Activated T-cell treated with anti-CD3 and anti-CD28 coated beads, Interleukin-2, amount 50 U/mL, for 4 hours (primary cell): ENCODE results near the gene CEP85L. TPM values are rescaled to one million over a fixed set of nuclear protein-coding genes. Genes with fewer than 3 reads are reported as not detected.
"Not testable (repeated sequence)": the region's sequence is repeated elsewhere in the genome, so short reads cannot be mapped to it uniquely, and the experiment has no call there.

Experiments used
- ATAC-seq, 2 donors: fragments of 200-7000 bp; cut with Tn5 transposase; one replicate each; pipeline ENCODE4 v1.10.0; 2021
- DNase-seq: peaks from one replicate; pipeline ENCODE4 v3.0.0-alpha.2; 2020
- H3K27me3 Mint-ChIP-seq: one replicate; pipeline ENCODE4 v1.8.0; 2021; ENCODE audit warnings: low read depth, mixed read lengths
- H3K36me3 Mint-ChIP-seq: one replicate; pipeline ENCODE4 v1.8.0; 2022; ENCODE audit warnings: mixed read lengths; ENCODE audit not compliant: insufficient read depth
- H3K4me1 Mint-ChIP-seq: one replicate; pipeline ENCODE4 v1.8.0; 2021; ENCODE audit warnings: low read depth, mixed read lengths
- H3K4me3 Mint-ChIP-seq: one replicate; pipeline ENCODE4 v1.8.0; 2021; ENCODE audit warnings: mild to moderate bottlenecking, moderate library complexity, mixed read lengths
- H3K9me3 Mint-ChIP-seq: one replicate; pipeline ENCODE4 v1.8.0; 2021; ENCODE audit warnings: mixed read lengths
- total RNA-seq, 3 donors: library from RNA; stranded (reverse); gene quantifications; one replicate each; pipeline ENCODE4 v1.2.1, GENCODE V29; 2021

Gene CEP85L
- total RNA-seq, 3 donors from 2014 or later = 23.1 to 27.9 (median 26.8) TPM

DNA sequence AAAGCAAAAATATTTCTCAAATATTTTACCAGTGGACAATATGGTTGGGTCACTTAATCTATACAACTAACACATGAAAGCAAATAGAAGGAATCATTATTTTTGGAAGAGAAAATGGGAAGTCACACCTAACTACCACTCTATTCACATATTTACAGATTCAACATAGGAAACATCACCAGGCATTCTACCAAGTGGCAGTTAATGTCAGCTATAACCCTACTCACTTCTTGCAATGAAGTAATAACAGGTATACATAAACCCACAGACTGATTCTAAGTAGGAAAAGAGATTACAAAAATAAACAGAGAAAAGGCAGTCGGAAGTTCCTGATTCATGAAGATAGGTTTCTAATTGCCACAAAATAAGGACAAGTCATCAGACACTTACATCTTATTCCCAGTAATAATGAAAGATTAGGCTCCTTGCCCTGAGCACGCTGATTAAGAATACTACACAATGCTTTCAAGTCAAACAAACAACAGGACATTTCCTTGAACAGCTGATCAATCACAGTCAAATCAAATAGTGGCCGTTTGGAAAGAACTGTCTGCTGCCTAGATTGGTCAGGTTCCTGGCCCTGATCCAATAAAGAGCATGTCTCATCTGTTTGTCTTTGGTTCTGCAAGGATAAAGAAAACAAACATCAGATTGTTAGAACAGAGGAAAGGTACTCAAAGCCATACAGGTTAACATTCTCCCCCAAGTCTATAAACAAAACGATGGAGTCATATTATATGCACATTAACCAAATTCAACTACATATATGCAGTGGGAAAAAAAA, 182.5 kb downstream of the CEP85L start:
- Mint-ChIP-seq H3K27me3 (no peaks in the 10 kb centered on the region), H3K4me3 (no peak overlapping the region), H3K36me3 (peaks cover 61% of the 10 kb centered on the region), H3K4me1 (no peaks in the 10 kb centered on the region), H3K9me3 (no peaks in the 10 kb centered on the region)
- DNase-seq (no peak), ATAC-seq (no peak)

DNA sequence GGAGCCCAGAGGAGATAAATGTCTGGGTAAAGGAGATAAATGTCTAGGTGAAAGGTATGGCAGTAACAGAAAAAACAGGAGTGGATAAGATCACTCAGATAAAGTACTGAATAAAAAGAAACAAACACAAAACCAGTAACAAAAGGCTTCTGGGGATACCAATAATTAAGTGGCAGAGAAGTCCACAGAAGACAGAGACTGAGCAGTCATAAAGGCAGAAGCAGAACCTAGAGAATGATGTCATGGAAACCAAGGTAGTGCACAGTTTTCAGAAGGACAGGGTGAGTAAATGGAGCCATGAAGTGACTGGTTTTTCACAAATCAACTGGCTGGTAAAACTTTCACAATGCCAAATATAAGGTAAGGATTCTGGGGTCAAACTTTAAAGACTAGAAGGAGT, 184.2 kb downstream of the CEP85L start:
- Mint-ChIP-seq H3K36me3 (peaks cover 60% of the 10 kb centered on the region), H3K4me1 (no peaks in the 10 kb centered on the region), H3K9me3 (no peaks in the 10 kb centered on the region), H3K4me3 (no peak overlapping the region), H3K27me3 (no peaks in the 10 kb centered on the region)
- DNase-seq (no peak), ATAC-seq (no peak)

DNA sequence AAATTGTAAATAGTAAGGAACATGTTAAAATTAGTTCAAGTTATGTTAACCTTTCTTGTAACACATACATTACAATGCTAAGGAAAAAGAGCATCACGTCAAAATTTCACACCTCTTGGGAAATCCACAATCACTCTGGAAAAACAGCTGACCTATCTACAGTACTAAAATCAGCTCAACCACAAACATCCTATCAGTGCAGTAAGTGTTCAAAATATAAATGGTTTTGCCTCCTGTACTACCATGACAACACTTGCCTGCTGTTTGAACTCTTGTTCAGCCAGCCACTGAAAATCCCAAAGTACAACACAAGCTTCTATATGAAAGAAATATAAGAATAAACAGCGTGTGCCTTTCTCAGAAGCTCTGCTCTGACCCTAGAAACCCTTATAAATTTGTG, 186.8 kb downstream of the CEP85L start:
- no peak for ATAC-seq
- peaks cover 53% of the 10 kb centered on the region for H3K36me3 Mint-ChIP-seq
- H3K9me3 Mint-ChIP-seq = no peaks in the 10 kb centered on the region
- no peak for DNase-seq
- no peaks in the 10 kb centered on the region for H3K27me3 Mint-ChIP-seq
- H3K4me3 Mint-ChIP-seq = no peak overlapping the region
- H3K4me1 Mint-ChIP-seq = no peaks in the 10 kb centered on the region

DNA sequence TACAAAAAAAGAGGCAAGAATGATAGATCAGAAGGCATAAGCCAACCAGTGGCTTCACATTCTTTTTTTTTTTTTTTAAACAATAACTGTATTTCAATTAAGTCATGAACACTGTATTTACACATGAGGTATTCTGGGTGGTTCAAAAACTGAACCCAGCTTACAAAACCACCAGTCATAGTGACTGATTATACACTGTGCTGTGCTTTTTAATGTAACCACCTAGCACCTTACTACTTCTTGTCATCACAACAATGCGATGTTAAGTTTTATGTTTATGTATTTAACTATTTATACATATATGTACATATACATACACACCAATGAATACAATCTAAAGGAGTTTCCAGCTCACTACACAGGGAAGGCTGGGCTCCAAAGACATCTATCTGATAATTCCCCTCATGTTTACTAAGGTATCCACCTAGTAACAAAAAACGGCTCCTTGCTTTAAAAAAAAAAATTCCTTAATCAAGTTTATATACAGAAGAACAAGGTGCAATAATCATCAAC, 190.4 kb downstream of the CEP85L start:
- Mint-ChIP-seq H3K4me3 (no peak overlapping the region), H3K36me3 (peaks cover 24% of the 10 kb centered on the region), H3K4me1 (no peaks in the 10 kb centered on the region), H3K9me3 (peaks cover 6% of the 10 kb centered on the region), H3K27me3 (no peaks in the 10 kb centered on the region)
- DNase-seq (no peak), ATAC-seq (no peak)

DNA sequence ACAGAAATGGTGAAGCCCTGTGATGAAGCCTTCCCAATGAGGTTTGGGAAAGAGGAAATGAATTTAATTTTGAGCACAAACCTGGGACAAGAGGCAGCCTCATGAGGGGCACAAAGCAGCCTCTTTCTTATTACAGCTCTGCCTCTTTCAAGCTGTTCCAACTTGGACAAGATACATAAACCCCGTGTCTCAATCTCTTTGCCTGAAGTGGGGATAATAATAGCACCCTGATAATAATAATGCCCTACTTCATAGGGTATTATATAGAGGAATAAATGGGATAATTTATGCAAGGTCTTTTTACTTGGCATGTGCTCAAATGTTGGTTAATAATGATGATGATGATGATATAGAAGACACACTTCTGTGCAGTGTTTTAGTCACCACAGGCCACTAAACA, 194.4 kb downstream of the CEP85L start:
- Mint-ChIP-seq H3K9me3 (peaks cover 26% of the 10 kb centered on the region), H3K4me1 (no peaks in the 10 kb centered on the region), H3K27me3 (no peaks in the 10 kb centered on the region), H3K4me3 (no peak overlapping the region), H3K36me3 (peaks cover 4% of the 10 kb centered on the region)
- DNase-seq (no peak), ATAC-seq (no peak)

DNA sequence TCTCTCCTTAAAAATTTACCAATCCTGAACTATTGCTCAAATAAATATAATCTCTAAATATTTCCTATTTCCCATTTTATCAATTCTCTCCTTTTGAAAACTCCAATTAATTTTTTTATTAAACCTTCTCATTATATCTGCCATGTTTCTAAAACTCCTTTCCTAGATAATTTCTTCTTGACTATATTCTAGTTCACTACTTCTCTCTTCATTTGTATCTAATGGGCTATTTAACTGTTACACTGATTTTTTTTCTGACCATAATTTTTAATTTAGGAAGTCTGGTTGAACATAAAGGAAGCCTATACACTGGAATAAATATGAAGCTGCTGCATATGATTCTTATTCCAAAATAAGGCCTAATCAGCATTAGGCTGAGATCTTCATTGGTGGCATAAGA, 199.6 kb downstream of the CEP85L start:
- no peaks in the 10 kb centered on the region for H3K27me3 Mint-ChIP-seq
- no peak overlapping the region for H3K4me3 Mint-ChIP-seq
- ATAC-seq (no peak), DNase-seq (no peak)
- H3K4me1 Mint-ChIP-seq = no peaks in the 10 kb centered on the region
- peaks cover 5% of the 10 kb centered on the region for H3K36me3 Mint-ChIP-seq
- peaks cover 50% of the 10 kb centered on the region for H3K9me3 Mint-ChIP-seq

DNA sequence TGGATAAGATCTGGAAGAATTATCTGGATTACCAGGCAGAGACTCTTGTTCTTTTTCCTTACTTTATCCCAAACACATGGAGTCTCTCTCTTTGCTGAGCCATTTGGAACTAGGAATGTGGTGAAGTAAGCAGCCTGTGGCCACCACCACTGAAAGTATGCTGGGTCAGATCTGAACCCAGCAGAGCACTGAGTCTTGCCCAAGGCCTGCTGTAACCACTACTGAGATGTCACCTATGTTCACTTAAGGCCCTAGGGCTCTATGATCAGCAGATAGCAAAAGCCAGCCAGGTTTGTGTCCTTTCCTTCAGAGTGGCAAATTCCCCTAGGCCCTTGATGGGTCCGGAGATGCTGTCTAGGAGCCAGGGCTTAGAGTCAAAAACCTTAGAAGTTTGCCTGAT, 206.6 kb downstream of the CEP85L start:
- Mint-ChIP-seq H3K4me3 (no peak overlapping the region), H3K4me1 (no peaks in the 10 kb centered on the region), H3K36me3 (peaks cover 22% of the 10 kb centered on the region), H3K9me3 (peaks cover 48% of the 10 kb centered on the region), H3K27me3 (no peaks in the 10 kb centered on the region)
- DNase-seq (no peak), ATAC-seq (no peak)

DNA sequence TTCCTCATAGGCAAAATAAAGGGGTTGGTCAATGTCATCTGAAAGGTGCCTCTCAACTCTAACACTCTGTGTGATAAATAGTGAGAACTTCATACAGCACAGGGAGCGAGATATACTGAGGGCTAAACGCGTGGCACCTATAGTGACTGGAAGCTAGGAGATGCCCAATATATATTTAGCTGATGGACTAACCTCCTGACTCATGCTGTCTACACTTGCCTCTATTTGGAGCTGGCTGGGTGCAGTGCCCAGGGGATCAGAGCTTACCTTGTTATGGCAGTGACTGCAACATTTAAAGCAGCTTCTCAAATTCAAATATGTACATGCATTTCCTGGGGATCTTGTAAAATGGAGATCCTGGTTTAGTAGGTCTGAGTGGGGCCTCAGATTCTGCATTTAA, 214.9 kb downstream of the CEP85L start:
- no peak for ATAC-seq
- Mint-ChIP-seq H3K9me3 (peaks cover 57% of the 10 kb centered on the region), H3K27me3 (no peaks in the 10 kb centered on the region), H3K4me3 (no peak overlapping the region), H3K4me1 (no peaks in the 10 kb centered on the region), H3K36me3 (peaks cover 9% of the 10 kb centered on the region)
- DNase-seq = no peak

DNA sequence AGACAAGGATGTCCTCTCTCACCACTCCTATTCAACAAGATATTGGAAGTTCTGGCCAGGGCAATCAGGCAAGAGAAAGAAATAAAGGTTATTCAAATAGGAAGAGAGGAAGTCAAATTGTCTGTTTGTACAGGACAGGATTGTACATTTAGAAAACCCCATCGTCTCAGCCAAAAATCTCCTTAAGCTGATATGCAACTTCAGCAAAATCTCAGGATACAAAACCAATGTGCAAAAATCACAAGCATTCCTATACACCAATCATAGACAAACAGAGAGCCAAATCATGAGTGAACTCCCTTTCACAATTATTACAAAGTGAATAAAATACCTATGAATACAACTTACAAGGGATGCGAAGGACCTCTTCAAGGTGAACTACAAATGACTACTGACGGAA, 217.2 kb downstream of the CEP85L start:
- peaks cover 19% of the 10 kb centered on the region for H3K36me3 Mint-ChIP-seq
- H3K9me3 Mint-ChIP-seq = peaks cover 47% of the 10 kb centered on the region
- not testable (repeated sequence) for ATAC-seq, DNase-seq, H3K27me3 Mint-ChIP-seq, H3K4me1 Mint-ChIP-seq, H3K4me3 Mint-ChIP-seq

DNA sequence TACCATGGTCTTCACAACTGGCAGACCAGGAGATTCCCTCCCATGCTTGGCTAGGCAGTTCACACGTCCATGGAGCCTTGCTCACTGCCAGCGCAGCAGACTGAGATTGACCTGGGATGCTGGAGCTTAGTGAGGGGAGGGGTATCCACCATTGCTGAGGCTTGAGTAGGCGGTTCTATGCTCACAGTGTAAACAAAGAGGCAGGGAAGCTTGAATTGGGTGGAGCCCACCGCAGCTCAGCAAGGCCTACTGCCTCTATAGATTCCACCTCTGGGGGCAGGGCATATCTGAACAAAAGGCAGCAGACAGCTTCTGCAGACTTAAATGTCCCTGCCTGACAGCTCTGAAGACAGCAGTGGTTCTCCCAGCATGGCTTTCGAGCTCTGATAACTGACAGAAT, 230.1 kb downstream of the CEP85L start:
- H3K4me3 Mint-ChIP-seq, H3K4me1 Mint-ChIP-seq, DNase-seq, ATAC-seq, H3K27me3 Mint-ChIP-seq: not testable (repeated sequence)
- Mint-ChIP-seq H3K9me3 (peaks cover 23% of the 10 kb centered on the region), H3K36me3 (peaks cover 40% of the 10 kb centered on the region)

DNA sequence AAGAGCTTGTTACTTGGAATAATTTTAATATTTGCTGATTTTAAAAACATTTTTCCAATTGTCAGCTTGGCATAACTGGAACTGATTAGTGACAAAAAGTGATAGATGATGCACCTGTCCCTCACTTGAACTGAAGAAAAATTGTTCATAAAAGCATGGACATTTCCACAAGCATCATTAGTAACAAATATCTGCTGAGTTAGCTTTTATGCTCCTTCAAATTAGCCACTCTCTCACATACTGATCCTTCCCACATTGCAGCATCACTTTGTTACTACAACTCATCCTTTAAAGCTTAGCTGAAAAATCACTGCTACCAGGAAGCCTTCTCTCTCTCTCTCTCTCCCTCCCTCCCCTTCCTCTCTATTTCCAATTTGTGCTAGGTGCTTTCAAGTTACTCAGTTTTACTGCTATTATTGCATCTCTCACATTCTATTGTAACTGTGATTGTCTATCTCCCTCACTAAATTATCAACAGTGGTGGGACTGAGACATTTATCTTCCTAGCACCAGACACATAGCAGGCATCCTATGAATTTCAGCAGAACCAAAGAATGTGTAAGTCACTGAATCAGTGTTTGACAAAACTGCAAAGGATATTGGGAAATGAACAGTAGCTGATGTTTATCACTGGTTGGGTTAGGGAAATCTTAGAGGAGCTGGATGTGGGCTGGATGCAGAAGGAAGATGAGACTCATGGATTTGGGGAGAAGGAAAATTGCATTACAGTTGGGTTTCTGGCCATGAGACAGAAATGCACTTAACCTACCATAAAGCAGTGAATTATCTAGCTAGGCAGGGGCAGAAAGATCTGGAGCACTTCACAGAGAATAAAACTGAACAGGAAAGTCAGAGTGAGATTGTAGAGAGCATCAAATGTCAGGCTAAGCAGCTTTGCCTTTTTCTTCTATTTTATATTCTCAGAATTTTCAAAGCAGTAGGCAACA, 231.7 kb downstream of the CEP85L start:
- Mint-ChIP-seq H3K4me3 (no peak overlapping the region), H3K27me3 (no peaks in the 10 kb centered on the region)

More for the DNA sequence above, 231.7 kb downstream of the CEP85L start:
- no peaks in the 10 kb centered on the region for H3K4me1 Mint-ChIP-seq
- ATAC-seq = no peak
- peaks cover 32% of the 10 kb centered on the region for H3K36me3 Mint-ChIP-seq
- no peak for DNase-seq
- peaks cover 17% of the 10 kb centered on the region for H3K9me3 Mint-ChIP-seq

Other genes with a start within 250 kb of the CEP85L start
- gene PLN, start 103.3 kb downstream of the CEP85L start, total RNA-seq = under 1 TPM in 1 of 3 donors, not detected in 2; 0.16 TPM
- gene ASF1A, start 242.6 kb upstream of the CEP85L start, total RNA-seq = 10 to 100 TPM; 37.8 to 48.9 (median 40.2) TPM